Endothelial cell of umbilical vein (primary cell): ENCODE results near the gene PEDS1.

ENCODE experiments used
- EZH2 ChIP-seq: IDR thresholded peaks from 2 replicates; pipeline ENCODE4 v1.6.1; 2012; ENCODE audit warnings: borderline replicate concordance, low read depth, mild to moderate bottlenecking, moderate library complexity, low read length, inconsistent platforms; ENCODE audit not compliant: severe bottlenecking
- GATA2 ChIP-seq: IDR thresholded peaks from 2 replicates; pipeline ENCODE4 v1.7.0; 2011; ENCODE audit warnings: low read depth, mild to moderate bottlenecking, moderate library complexity, mixed read lengths, low read length; ENCODE audit not compliant: insufficient read length, insufficient read depth
- POLR2A ChIP-seq: IDR thresholded peaks from 2 replicates; pipeline ENCODE4 v1.6.1; 2012; ENCODE audit warnings: low read depth, mild to moderate bottlenecking, control low read depth, low read length
- TF ChIP-seq, protein P1 (sequence below), 2 donors: IDR thresholded peaks; 1 replicate in 1 of 2; 2 replicates in 1 of 2; pipeline ENCODE4 v1.5.1; 2011; ENCODE audit warnings: low read length in 2 of 2, mild to moderate bottlenecking in 2 of 2, moderate library complexity in 2 of 2, control low read depth in 1 of 2, inconsistent platforms in 1 of 2, low read depth in 1 of 2; ENCODE audit not compliant: insufficient read depth in 1 of 2; ENCODE audit errors: extremely low read depth in 1 of 2

DNA sequence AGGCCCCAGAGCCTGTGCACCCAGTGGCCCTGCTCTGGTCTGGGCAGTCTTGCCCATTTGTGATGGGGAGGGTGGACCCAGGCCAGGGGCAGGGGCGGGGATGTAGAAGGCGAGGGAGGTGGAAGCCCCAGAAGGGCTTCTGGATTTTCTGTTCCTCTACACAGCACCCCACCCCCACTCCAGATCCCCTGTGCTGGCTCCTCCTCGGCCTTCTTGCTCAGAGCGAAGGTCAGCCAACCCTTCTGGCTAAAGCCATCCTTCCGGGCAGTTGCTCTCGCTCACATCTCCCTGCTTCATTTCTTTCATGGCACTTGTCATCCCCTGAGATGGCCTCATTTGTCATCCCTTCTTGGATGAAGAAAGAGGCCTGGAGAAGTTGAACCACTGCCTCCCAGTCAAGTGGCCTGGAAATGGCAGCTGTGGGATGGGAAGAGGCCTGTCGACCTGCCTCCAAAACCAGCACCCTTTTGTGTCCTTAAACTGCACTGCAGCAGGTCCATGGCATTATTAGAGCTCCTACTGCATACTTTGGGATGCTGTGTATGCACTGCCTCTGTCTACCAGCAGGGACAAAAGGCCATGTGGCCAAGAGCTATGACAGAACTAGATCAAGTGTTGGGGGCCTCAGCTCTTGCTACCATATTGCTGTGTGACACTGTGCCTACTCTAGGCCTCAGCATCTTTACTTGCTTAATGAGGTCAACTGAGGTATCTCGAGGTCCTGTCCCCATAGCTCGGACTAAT lies 19.9 kb downstream of the PEDS1 start:
- no peak for TF ChIP-seq EZH2
- no peak for TF ChIP-seq GATA2
- TF ChIP-seq POLR2A: no peak
- TF ChIP-seq, protein P1, sequence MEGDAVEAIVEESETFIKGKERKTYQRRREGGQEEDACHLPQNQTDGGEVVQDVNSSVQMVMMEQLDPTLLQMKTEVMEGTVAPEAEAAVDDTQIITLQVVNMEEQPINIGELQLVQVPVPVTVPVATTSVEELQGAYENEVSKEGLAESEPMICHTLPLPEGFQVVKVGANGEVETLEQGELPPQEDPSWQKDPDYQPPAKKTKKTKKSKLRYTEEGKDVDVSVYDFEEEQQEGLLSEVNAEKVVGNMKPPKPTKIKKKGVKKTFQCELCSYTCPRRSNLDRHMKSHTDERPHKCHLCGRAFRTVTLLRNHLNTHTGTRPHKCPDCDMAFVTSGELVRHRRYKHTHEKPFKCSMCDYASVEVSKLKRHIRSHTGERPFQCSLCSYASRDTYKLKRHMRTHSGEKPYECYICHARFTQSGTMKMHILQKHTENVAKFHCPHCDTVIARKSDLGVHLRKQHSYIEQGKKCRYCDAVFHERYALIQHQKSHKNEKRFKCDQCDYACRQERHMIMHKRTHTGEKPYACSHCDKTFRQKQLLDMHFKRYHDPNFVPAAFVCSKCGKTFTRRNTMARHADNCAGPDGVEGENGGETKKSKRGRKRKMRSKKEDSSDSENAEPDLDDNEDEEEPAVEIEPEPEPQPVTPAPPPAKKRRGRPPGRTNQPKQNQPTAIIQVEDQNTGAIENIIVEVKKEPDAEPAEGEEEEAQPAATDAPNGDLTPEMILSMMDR (IDR thresholded peaks at IDR 0.05; ENCODE audit: extremely low read depth in 1 of 2, insufficient read depth in 1 of 2, low read depth in 1 of 2, low read length in 2 of 2): peak; percentile 21 to 25
